ENCODE data around the gene TOMM5. TPM values are rescaled to one million over a fixed set of nuclear protein-coding genes. Genes with fewer than 3 reads are reported as not detected.
A peak's percentile ranks its signal among the peaks of the same experiment; 100 is the strongest.

The TOMM5 gene
- total RNA-seq, 2 donors from 2014 or later, result 110 to 115 TPM

GRCh38 chr9:37625758-37626147 lies 33.4 kb upstream of the TOMM5 start:
- Mint-ChIP-seq H3K9me3 (no peaks in the 10 kb centered on the region), H3K27me3 (ENCODE audit: insufficient read depth) (no peaks in the 10 kb centered on the region), H3K4me3 (no peak overlapping the region), H3K27ac (no peak overlapping the region), H3K36me3 (ENCODE audit: low read depth) (no peaks in the 10 kb centered on the region), H3K4me1 (peaks cover 19% of the 10 kb centered on the region)
- Histone ChIP-seq H3K27me3 (ENCODE audit: control insufficient read depth, insufficient read depth, low read length, poor library complexity, severe bottlenecking) (no peaks in the 10 kb centered on the region), H3K9me3 (ENCODE audit: control insufficient read depth, low read length) (no peaks in the 10 kb centered on the region), H3K4me1 (ENCODE audit: control insufficient read depth, insufficient read depth, low read length) (peaks cover 3% of the 10 kb centered on the region), H3K27ac (ENCODE audit: low read depth, low read length) (no peak overlapping the region), H3K36me3 (ENCODE audit: control insufficient read depth, insufficient read depth, low read length) (no peaks in the 10 kb centered on the region), H3K9ac (ENCODE audit: extremely low read depth, low read length, poor library complexity, severe bottlenecking) (no peak overlapping the region), H3K4me3 (ENCODE audit: low read length) (no peak overlapping the region)
- no peak for DNase-seq
- TF ChIP-seq CTCF (conservative IDR thresholded peaks at IDR 0.05), result no peak
- 87 to 92% methylated on average over 12 of the region's 12 CpGs for WGBS, 2 experiments (ENCODE audit: insufficient coverage in 1 of 2, insufficient read length in 1 of 2)

- TF ChIP-seq CTCF (conservative IDR thresholded peaks at IDR 0.05), result no peak
- Histone ChIP-seq H3K9me3 (ENCODE audit: control insufficient read depth, low read length) (no peaks in the 10 kb centered on the region), H3K4me3 (ENCODE audit: low read length) (no peak overlapping the region), H3K27ac (ENCODE audit: low read depth, low read length) (no peak overlapping the region), H3K36me3 (ENCODE audit: control insufficient read depth, insufficient read depth, low read length) (no peaks in the 10 kb centered on the region), H3K4me1 (ENCODE audit: control insufficient read depth, insufficient read depth, low read length) (peaks cover 3% of the 10 kb centered on the region), H3K27me3 (ENCODE audit: control insufficient read depth, insufficient read depth, low read length, poor library complexity, severe bottlenecking) (no peaks in the 10 kb centered on the region), H3K9ac (ENCODE audit: extremely low read depth, low read length, poor library complexity, severe bottlenecking) (no peak overlapping the region)
- Mint-ChIP-seq H3K4me3 (no peak overlapping the region), H3K4me1 (peaks cover 19% of the 10 kb centered on the region), H3K27ac (no peak overlapping the region), H3K27me3 (ENCODE audit: insufficient read depth) (no peaks in the 10 kb centered on the region), H3K9me3 (no peaks in the 10 kb centered on the region), H3K36me3 (ENCODE audit: low read depth) (no peaks in the 10 kb centered on the region)
- DNase-seq, result no peak
- WGBS, 2 experiments (ENCODE audit: insufficient coverage in 1 of 2, insufficient read length in 1 of 2), result 93 to 98% methylated on average over 5 of the region's 5 CpGs
These were observed 32.8 kb upstream of the TOMM5 start for GRCh38 chr9:37625036-37625757.

DNA sequence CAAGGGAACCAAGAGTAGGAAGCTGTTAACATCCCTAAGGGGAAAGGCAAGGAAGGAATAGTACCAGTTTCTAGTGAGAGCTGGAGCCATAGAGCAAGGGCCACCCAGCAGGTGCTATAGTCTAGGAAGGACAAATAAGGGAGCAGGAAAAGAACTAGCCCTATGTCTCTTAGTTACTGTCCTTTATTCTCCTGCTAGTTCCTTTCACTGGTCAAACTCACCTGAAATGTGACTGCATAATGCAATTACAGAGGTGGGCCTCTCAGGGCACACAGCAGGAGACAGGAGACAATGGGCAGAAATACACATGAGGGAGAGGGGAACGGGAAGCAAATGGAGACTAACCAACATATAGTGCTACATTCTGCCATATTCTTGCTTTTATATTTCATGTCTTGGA lies 31.7 kb upstream of the TOMM5 start:
- Histone ChIP-seq H3K27ac (ENCODE audit: low read depth, low read length) (no peak overlapping the region), H3K9ac (ENCODE audit: extremely low read depth, low read length, poor library complexity, severe bottlenecking) (no peak overlapping the region), H3K9me3 (ENCODE audit: control insufficient read depth, low read length) (no peaks in the 10 kb centered on the region), H3K36me3 (ENCODE audit: control insufficient read depth, insufficient read depth, low read length) (no peaks in the 10 kb centered on the region), H3K27me3 (ENCODE audit: control insufficient read depth, insufficient read depth, low read length, poor library complexity, severe bottlenecking) (no peaks in the 10 kb centered on the region), H3K4me3 (ENCODE audit: low read length) (no peak overlapping the region), H3K4me1 (ENCODE audit: control insufficient read depth, insufficient read depth, low read length) (peaks cover 3% of the 10 kb centered on the region)
- no peak for TF ChIP-seq CTCF (conservative IDR thresholded peaks at IDR 0.05)
- Mint-ChIP-seq H3K4me1 (peaks cover 19% of the 10 kb centered on the region), H3K27me3 (ENCODE audit: insufficient read depth) (no peaks in the 10 kb centered on the region), H3K27ac (peak overlapping the region; percentile 59), H3K9me3 (no peaks in the 10 kb centered on the region), H3K36me3 (ENCODE audit: low read depth) (no peaks in the 10 kb centered on the region), H3K4me3 (no peak overlapping the region)
- peak; percentile 50 for DNase-seq
- WGBS, 2 experiments (ENCODE audit: insufficient coverage in 1 of 2, insufficient read length in 1 of 2), result 57% methylated on average over 1 of the region's 1 CpG; no CpG with 5 or more reads in 1 of the 2 experiments

All from endodermal cell (in vitro differentiated cells).